Kidney epithelial cell (primary cell): ENCODE results near the gene MAP3K13. TPM values are rescaled to one million over a fixed set of nuclear protein-coding genes. Genes with fewer than 3 reads are reported as not detected.

Experiments used
- DNase-seq: peaks from one replicate; pipeline ENCODE4 v3.0.0-alpha.2; 2010; ENCODE audit warnings: low read depth
- H3K27me3 ChIP-seq: 2 replicates; pipeline ENCODE4 v1.6.0; 2011; ENCODE audit warnings: low read length; ENCODE audit not compliant: control insufficient read depth, insufficient read depth
- H3K36me3 ChIP-seq: 2 replicates; pipeline ENCODE4 v1.5.1; 2011; ENCODE audit warnings: low read length; ENCODE audit not compliant: control insufficient read depth, insufficient read depth
- H3K4me3 ChIP-seq: 2 replicates; pipeline ENCODE4 v1.5.1; 2011; ENCODE audit warnings: low read depth, mild to moderate bottlenecking, control low read depth, low read length
- total RNA-seq: library from RNA; depleted of rRNA; stranded (reverse); fragments of >200 nt; gene quantifications from 2 replicates; pipeline ENCODE4 v1.2.3, GENCODE V29; 2015
- TF ChIP-seq, protein P1 (sequence below): IDR thresholded peaks from 2 replicates; pipeline ENCODE4 v1.5.1; 2011; ENCODE audit warnings: mild to moderate bottlenecking, moderate library complexity, low read length, control low read depth, inconsistent platforms; ENCODE audit not compliant: insufficient read depth, poor library complexity, severe bottlenecking

MAP3K13 gene
- total RNA-seq, 1 donor from 2014 or later, result 33.5 TPM

DNA sequence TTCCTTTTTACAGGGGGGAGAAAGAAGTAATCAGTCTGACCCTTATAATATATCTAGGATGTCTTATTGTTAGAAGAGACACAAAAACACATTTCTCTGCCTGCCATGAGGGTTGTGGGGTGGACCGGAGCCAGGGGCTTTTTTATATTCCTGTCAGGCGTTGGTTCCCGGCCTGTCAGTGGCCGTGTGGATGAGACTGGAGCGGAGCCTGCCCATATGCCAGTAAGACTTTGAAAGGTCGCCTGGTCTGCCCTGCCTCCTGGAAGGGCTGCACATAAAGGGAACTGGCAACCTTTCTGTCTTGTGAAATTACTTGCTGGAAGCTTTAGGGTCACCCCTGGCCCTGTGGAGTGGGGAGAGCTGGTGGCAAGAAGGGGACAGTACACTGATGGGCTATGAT lies 34.7 kb downstream of the MAP3K13 start:
- DNase-seq, result no peak
- H3K27me3 ChIP-seq, result no peaks in the 10 kb centered on the region
- no peaks in the 10 kb centered on the region for H3K36me3 ChIP-seq
- TF ChIP-seq, protein P1, sequence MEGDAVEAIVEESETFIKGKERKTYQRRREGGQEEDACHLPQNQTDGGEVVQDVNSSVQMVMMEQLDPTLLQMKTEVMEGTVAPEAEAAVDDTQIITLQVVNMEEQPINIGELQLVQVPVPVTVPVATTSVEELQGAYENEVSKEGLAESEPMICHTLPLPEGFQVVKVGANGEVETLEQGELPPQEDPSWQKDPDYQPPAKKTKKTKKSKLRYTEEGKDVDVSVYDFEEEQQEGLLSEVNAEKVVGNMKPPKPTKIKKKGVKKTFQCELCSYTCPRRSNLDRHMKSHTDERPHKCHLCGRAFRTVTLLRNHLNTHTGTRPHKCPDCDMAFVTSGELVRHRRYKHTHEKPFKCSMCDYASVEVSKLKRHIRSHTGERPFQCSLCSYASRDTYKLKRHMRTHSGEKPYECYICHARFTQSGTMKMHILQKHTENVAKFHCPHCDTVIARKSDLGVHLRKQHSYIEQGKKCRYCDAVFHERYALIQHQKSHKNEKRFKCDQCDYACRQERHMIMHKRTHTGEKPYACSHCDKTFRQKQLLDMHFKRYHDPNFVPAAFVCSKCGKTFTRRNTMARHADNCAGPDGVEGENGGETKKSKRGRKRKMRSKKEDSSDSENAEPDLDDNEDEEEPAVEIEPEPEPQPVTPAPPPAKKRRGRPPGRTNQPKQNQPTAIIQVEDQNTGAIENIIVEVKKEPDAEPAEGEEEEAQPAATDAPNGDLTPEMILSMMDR, result no peak
- H3K4me3 ChIP-seq, result no peak overlapping the region

- H3K4me3 ChIP-seq, result no peak overlapping the region
- H3K36me3 ChIP-seq, result no peaks in the 10 kb centered on the region
- no peaks in the 10 kb centered on the region for H3K27me3 ChIP-seq
- no peak for DNase-seq
- TF ChIP-seq, protein P1, result no peak
These were observed 37.1 kb downstream of the MAP3K13 start for GRCh38 chr3:185399737-185400667.

- no peak for DNase-seq
- no peaks in the 10 kb centered on the region for H3K36me3 ChIP-seq
- H3K27me3 ChIP-seq, result no peaks in the 10 kb centered on the region
- no peak overlapping the region for H3K4me3 ChIP-seq
- TF ChIP-seq, protein P1, result no peak
These were observed 37.9 kb downstream of the MAP3K13 start for GRCh38 chr3:185400866-185401265.

DNA sequence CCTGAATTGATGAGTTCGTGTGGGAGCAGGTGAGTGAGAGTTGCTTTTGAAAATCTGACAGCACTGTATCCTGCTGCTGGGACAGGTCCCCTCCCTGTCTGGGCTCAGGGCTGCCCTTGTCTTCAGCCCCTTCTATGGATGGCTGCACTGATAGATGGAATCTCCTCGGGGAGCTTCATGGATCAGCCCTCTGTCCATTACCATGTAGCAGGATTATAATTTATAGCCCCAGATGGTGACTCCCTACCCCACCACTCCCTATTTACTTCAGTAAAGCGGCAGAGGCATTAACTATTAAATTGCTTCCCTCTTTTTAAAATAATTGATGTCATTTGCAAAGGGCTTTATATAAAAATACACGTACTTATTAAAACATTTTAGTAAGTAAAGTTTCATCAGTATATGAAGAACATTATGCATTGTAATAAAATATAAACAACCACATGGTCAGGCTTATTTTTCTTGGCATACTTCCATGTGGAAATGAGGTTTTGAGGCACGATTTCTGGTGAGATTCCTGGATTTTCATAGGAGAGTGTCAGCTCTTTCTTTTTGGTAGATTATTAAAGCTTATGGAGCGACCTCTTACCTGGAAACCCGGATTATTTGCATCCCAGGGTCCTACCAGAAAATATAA lies 38.5 kb downstream of the MAP3K13 start:
- TF ChIP-seq, protein P1, result no peak
- H3K4me3 ChIP-seq, result no peak overlapping the region
- no peak for DNase-seq

GRCh38 chr3:185402561-185402960 lies 39.6 kb downstream of the MAP3K13 start:
- no peak for DNase-seq

More for the DNA sequence above, 38.5 kb downstream of the MAP3K13 start:
- H3K27me3 ChIP-seq, result no peaks in the 10 kb centered on the region
- no peaks in the 10 kb centered on the region for H3K36me3 ChIP-seq

More at GRCh38 chr3:185402561-185402960, 39.6 kb downstream of the MAP3K13 start:
- H3K4me3 ChIP-seq, result no peak overlapping the region
- H3K36me3 ChIP-seq, result no peaks in the 10 kb centered on the region
- H3K27me3 ChIP-seq, result no peaks in the 10 kb centered on the region
- TF ChIP-seq, protein P1, result no peak
